GM11168 (cell line): ENCODE measurements around the gene ARHGAP6.

Experiments used
- in situ Hi-C: fragments of 300-500 bp; cut with MboI; formaldehyde crosslinking; loops from one replicate; pipeline ENCODE4 v1.12.0; 2022; ENCODE audit warnings: low sequenced_read_pairs; ENCODE audit not compliant: unreplicated experiment

ARHGAP6 gene

GRCh38 chrX:11105080-11105479, 560.6 kb downstream of the ARHGAP6 start:
- in situ Hi-C loops = loop anchor here (25.0 kb wide), 1 partner anchor 918 kb away; no protein-coding TSS in a partner anchor

- in situ Hi-C loops = loop anchor here (25.0 kb wide), 1 partner anchor 916 kb away; no protein-coding TSS in a partner anchor
These were observed 562.0 kb downstream of the ARHGAP6 start for GRCh38 chrX:11103751-11104150.

- in situ Hi-C loops = loop anchor here (25.0 kb wide), 1 partner anchor 916 kb away; no protein-coding TSS in a partner anchor
These were observed 562.7 kb downstream of the ARHGAP6 start for GRCh38 chrX:11103006-11103405.

GRCh38 chrX:11100281-11101035, 565.3 kb downstream of the ARHGAP6 start:
- in situ Hi-C loops = loop anchor here (25.0 kb wide), 1 partner anchor 913 kb away; no protein-coding TSS in a partner anchor

- in situ Hi-C loops = no loop called here
These were observed 566.3 kb downstream of the ARHGAP6 start for GRCh38 chrX:11099465-11099864.

DNA sequence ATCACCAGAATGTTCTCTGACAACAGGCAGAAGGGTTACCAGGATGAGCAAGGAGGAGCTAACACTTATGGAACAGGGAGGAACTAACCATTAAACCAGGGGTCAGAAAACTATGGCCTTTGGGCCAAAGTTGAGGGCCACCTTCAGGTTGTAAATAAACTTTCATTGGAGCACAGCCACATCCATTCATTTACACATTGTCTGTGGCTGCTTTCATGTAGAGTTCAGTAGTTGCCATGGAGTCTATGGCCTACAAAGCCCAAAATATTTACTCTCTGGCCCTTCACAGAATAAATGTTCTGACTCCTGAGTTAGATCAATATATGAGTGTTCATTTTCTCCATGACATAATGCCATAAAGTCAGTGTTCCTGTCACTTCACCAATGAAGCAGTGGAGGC, 567.8 kb downstream of the ARHGAP6 start:
- in situ Hi-C loops = no loop called here

- in situ Hi-C loops = no loop called here
These were observed 575.9 kb downstream of the ARHGAP6 start for GRCh38 chrX:11089802-11090201.
